Heart right ventricle (tissue), 16 donors: ENCODE results near the gene SP2. TPM values are rescaled to one million over a fixed set of nuclear protein-coding genes. Genes with fewer than 3 reads are reported as not detected.
A peak's percentile ranks its signal among the peaks of the same experiment; 100 is the strongest.
"Not testable (repeated sequence)": the region's sequence is repeated elsewhere in the genome, so short reads cannot be mapped to it uniquely, and the experiment has no call there.

Source experiments
- ATAC-seq, 8 donors: fragments of 200-7000 bp; cut with Tn5 transposase; one replicate each; pipeline ENCODE4 v1.9.1; 2020; ENCODE audit warnings: mild to moderate bottlenecking in 8 of 8, moderate library complexity in 8 of 8, moderate number of reproducible peaks in 1 of 8
- DNase-seq, 2 donors: peaks; one replicate each; pipeline ENCODE4 v3.0.0-alpha.2; 2020
- H3K27ac ChIP-seq, 10 donors: fragments of 200-600 bp; sonication (generic) in 2 of 10; one replicate each; pipeline versions ENCODE4 v1.5.0 to v1.8.0; 2020 to 2022; ENCODE audit warnings: mild to moderate bottlenecking in 3 of 10
- H3K27me3 ChIP-seq, 7 donors: fragments of 200-600 bp; one replicate each; pipeline ENCODE4 v1.8.0; 2021 to 2022; ENCODE audit warnings: mild to moderate bottlenecking in 2 of 7
- H3K36me3 ChIP-seq, 9 donors: fragments of 200-600 bp; sonication (generic) in 1 of 9; one replicate each; pipeline versions ENCODE4 v1.5.0 to v1.8.0; 2020 to 2022; ENCODE audit warnings: mild to moderate bottlenecking in 2 of 9
- H3K4me1 ChIP-seq, 9 donors: fragments of 200-600 bp; sonication (generic) in 1 of 9; one replicate each; pipeline versions ENCODE4 v1.5.0 to v1.8.0; 2020 to 2022; ENCODE audit warnings: mild to moderate bottlenecking in 4 of 9
- H3K4me3 ChIP-seq, 10 donors: fragments of 200-600 bp; sonication (generic) in 2 of 10; one replicate each; pipeline versions ENCODE4 v1.5.0 to v1.8.0; 2020 to 2022; ENCODE audit warnings: mild to moderate bottlenecking in 7 of 10, moderate library complexity in 2 of 10
- H3K9me3 ChIP-seq, 11 donors: fragments of 200-600 bp in 10 of 11; sonication (generic) in 2 of 11; one replicate each; pipeline versions ENCODE4 v1.5.0 to v1.8.0; 2013 to 2022; ENCODE audit warnings: mild to moderate bottlenecking in 2 of 11, control low read depth in 1 of 11, moderate library complexity in 1 of 11
- WGBS, 2 donors: extraction: QIAGEN DNeasy Blood & Tissue Kit; methylation state at CpG; one replicate each; pipeline ENCODE4 v1.1.7; 2013; ENCODE audit warnings: inconsistent platforms in 1 of 2; 5-methylcytosine and 5-hydroxymethylcytosine counted together
- intact Hi-C, 10 donors: fragments of 100-400 bp; cut with DNase I; formaldehyde crosslinking; loops; one replicate each; pipeline versions ENCODE4 v1.11.1 to v1.14.2; 2022
- polyA plus RNA-seq, 2 donors: library from polyadenylated mRNA; stranded (reverse); fragments of 200-250 nt; gene quantifications; one replicate each; pipeline ENCODE4 v1.2.3, GENCODE V29; 2013
- total RNA-seq, 10 donors: library from RNA; stranded (reverse); fragmentation: NEBNext Ultra II Directional in 3 of 10; extraction: Animal tissue kit (Norgen Biotek cat#: 25700) in 3 of 10; gene quantifications; one replicate each; pipeline versions ENCODE4 v1.2.1 to v1.2.4, GENCODE V29; 2021 to 2023
- TF ChIP-seq, protein P1 (sequence below), 9 donors: fragments of 200-600 bp; sonication (generic) in 2 of 9; IDR thresholded peaks; one replicate each; pipeline versions ENCODE4 v1.5.0 to v1.8.0; 2021 to 2022; ENCODE audit warnings: antibody characterized with exemption in 9 of 9, mild to moderate bottlenecking in 5 of 9, moderate library complexity in 1 of 9
- donor health status: Arrhythmogenic right ventricular cardiomyopathy.
- donor health status: ischemic (EF 13 %, LVEDD 7.1; RV severe dilation, severe dysfunction).
- donor health status: healthy with polysubstance abuse.
- donor health status: DM: no; HTN: yes; CAD: no.
- donor health status: DM: no; HTN: no; CAD: no.
- donor health status: ischemic (EF 25% LVEDD 6.9; RV normal size, moderate dysfunction).
- donor health status: ischemic (EF 25% LVEDD 5.7; RV mildly dilated, moderate dysfunction).
- donor health status: healthy.
- donor health status: DM: yes; HTN: yes; CAD: no.
- donor health status: Ischemic cardiomyopathy.
- donor health status: ischemic (EF 35%, LVEDD 5.7; RV mildly dilated, moderate dysfunction).
- donor health status: nonischemic (EF 11% LVEDD 7.7; RV severe dilation, severe dysfunction).
- donor health status: DM: yes; HTN: yes; CAD: no.
- donor health status: PGD.
- donor health status: ischemic (EF 29% LVEDD 5.4; RV normal size, mild dysfunction).
- donor health status: nonischemic (EF 23%, LVEDD 6.1; RV moderate dilation, normal function).

The SP2 gene
- total and polyA plus RNA-seq, 12 donors: 4.3 to 18.3 (median 15.8) TPM

DNA sequence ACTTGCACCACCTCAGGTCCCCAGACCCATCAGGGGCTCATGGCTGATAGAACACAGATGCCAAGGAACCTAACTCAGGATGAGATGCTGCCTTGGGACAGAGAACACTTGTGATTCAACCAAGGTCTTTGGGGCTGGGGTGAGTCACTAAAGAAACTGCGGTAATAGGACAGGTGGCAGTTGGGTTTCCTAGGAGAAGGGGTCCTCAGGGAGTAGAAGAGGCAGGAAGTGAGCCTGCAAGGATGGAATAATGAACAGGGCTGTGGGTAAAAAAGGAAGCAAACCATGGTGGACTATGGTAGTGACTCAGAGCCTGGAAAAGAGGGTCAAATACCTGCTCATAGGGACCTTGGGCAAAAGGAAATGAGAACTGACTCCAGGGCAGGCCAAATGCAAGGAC lies 38.8 kb downstream of the SP2 start:
- no peak for ATAC-seq
- 76 to 95% methylated on average over 1 of the region's 1 CpG for WGBS, 2 donors
- no peaks in the 10 kb centered on the region for H3K27me3 ChIP-seq

DNA sequence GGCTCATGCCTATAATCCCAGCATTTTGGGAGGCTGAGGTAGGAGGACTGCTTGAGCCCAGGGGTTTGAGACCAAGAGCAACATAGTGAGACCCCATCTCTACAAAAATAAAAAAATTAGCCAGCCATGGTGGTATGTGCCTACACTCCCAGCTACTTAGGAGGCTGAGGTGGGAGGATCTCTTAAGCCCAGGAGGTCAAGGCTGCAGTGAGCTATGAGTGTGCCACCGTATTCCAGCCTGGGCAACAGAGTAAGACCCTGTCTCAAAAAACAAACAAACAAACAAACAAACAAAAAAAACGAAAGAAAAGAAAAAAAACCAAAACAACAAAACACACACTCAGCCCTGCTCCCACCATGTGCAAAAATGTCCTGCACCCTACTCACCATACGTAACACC lies 39.4 kb downstream of the SP2 start:
- H3K27ac ChIP-seq, H3K4me1 ChIP-seq, H3K4me3 ChIP-seq, H3K9me3 ChIP-seq, DNase-seq, ATAC-seq, intact Hi-C loops, H3K27me3 ChIP-seq: not testable (repeated sequence)
- H3K36me3 ChIP-seq: peaks cover 0 to 19% (median 0%) of the 10 kb centered on the region in 9 donors
- WGBS, 2 donors: 81 to 89% methylated on average over 3 of the region's 3 CpGs

More for the DNA sequence above, 38.8 kb downstream of the SP2 start:
- no peaks in the 10 kb centered on the region for H3K9me3 ChIP-seq
- TF ChIP-seq, protein P1, sequence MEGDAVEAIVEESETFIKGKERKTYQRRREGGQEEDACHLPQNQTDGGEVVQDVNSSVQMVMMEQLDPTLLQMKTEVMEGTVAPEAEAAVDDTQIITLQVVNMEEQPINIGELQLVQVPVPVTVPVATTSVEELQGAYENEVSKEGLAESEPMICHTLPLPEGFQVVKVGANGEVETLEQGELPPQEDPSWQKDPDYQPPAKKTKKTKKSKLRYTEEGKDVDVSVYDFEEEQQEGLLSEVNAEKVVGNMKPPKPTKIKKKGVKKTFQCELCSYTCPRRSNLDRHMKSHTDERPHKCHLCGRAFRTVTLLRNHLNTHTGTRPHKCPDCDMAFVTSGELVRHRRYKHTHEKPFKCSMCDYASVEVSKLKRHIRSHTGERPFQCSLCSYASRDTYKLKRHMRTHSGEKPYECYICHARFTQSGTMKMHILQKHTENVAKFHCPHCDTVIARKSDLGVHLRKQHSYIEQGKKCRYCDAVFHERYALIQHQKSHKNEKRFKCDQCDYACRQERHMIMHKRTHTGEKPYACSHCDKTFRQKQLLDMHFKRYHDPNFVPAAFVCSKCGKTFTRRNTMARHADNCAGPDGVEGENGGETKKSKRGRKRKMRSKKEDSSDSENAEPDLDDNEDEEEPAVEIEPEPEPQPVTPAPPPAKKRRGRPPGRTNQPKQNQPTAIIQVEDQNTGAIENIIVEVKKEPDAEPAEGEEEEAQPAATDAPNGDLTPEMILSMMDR (IDR thresholded peaks at IDR 0.05): no peak
- no peak overlapping the region for H3K27ac ChIP-seq
- peaks cover 0 to 7% (median 1%) of the 10 kb centered on the region in 9 donors for H3K4me1 ChIP-seq
- peaks cover 0 to 25% (median 0%) of the 10 kb centered on the region in 9 donors for H3K36me3 ChIP-seq
- no peak overlapping the region for H3K4me3 ChIP-seq
- no peak for DNase-seq
- intact Hi-C loops: no loop called here

DNA sequence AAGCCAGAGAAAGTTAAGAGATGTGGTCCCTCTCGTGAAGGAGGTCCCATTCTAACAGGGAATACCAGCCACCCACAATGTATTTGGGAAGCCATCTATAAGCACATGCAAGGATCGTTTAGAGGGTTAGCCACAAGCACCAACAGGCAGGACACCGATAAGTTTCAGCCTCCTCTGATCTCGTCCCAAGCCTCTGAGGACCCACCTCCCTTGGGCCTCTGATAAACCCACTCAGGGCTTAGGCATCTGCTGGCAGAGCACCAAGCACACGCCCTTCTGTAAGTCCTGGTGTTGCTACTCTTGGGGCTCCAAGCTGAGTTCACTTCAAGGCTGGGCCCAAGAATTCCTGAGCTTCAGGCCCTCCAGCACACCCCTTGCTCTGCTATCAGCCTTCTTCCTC lies 39.9 kb downstream of the SP2 start:
- no peak for DNase-seq
- intact Hi-C loops: no loop called here
- ATAC-seq: peak in 1 of 8 donors; percentile 34

DNA sequence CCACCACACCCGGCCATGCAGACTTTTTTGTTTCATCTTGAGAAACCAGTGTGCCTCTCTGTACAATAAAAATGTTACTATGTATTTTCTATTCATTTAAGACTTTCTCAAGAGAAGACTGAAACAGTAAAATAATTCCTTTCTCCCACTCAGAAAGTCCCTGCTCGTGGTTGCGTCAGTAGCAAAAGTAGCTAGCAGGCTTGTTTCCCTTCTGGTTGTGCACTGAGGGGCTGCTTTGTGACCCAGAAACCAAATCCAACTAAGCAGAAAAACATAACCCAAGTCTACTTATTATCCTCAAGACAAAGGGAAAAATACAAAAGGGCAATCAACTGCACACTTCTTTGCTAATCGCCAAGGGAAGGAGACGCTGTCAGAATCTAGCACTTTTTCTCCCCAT lies 41.9 kb downstream of the SP2 start:
- TF ChIP-seq, protein P1 (IDR thresholded peaks at IDR 0.05): no peak
- H3K4me1 ChIP-seq: peaks cover 0 to 23% (median 18%) of the 10 kb centered on the region in 9 donors
- DNase-seq (no peak), ATAC-seq (no peak)
- 93 to 95% methylated on average over 5 of the region's 5 CpGs for WGBS, 2 donors
- H3K9me3 ChIP-seq: no peaks in the 10 kb centered on the region
- H3K27ac ChIP-seq: no peak overlapping the region
- H3K4me3 ChIP-seq: no peak overlapping the region
- H3K27me3 ChIP-seq: no peaks in the 10 kb centered on the region
- H3K36me3 ChIP-seq: peaks cover 0 to 3% (median 0%) of the 10 kb centered on the region in 9 donors
- intact Hi-C loops: no loop called here

More for the DNA sequence above, 39.9 kb downstream of the SP2 start:
- Histone ChIP-seq H3K27ac (no peak overlapping the region), H3K4me1 (peaks cover 0 to 9% (median 5%) of the 10 kb centered on the region in 9 donors), H3K4me3 (no peak overlapping the region), H3K9me3 (no peaks in the 10 kb centered on the region), H3K36me3 (peaks cover 0 to 14% (median 0%) of the 10 kb centered on the region in 9 donors), H3K27me3 (no peaks in the 10 kb centered on the region)
- TF ChIP-seq, protein P1 (IDR thresholded peaks at IDR 0.05): no peak
- 47 to 59% methylated on average over 5 of the region's 5 CpGs for WGBS, 2 donors
